A204.1 (cell line): ENCODE measurements around the gene LARGE1.

Experiments used
- FAIRE-seq: peaks from 2 replicates; lab custom pipeline; 2012; peaks lifted over from hg19 to GRCh38; lab: Jason Lieb, UNC

Gene LARGE1

DNA sequence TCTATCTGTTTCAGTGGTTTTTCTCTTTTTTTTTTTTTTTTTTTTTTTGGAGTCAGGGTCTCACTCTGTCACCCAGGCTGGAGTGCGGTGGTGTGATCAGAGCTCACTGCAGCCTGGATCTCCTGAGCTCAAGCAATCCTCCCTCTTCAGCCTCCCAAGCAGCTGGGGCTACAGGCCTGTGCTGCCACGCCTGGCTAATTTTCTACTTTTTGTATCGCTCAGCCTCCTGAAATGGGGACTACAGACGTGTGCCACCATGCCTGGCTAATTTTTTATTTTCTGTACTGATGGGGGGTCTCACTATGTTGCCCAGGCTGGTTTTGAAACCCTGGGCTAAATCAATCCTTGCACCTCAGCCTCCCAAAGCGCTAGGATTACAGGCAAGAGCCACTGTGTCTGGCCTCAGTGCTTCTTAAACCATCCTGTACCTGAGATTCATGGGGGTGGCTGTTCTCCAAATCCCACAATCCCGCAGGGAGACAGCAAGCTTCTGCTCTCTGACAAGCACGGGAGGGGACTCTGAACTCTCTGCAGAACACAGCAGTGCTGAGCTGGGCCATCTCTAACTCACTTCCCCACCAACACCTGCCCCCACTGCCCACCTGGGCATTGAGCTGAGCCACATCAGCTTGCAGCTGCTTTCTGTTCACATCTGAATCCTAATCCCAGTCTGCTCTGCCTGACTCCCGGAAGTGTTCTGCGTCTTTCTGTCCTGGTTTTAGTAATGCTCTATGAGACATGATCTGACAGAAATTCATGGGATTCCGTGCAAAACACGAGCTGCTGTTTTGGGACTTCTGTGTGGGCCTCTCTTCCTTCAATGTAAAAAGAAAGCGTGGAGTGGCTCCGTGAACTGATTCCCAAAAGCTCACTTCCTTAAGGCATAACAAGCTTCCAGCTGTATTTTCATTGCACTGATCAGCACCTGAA lies 400.0 kb downstream of the LARGE1 start:
- FAIRE-seq, result no peak

DNA sequence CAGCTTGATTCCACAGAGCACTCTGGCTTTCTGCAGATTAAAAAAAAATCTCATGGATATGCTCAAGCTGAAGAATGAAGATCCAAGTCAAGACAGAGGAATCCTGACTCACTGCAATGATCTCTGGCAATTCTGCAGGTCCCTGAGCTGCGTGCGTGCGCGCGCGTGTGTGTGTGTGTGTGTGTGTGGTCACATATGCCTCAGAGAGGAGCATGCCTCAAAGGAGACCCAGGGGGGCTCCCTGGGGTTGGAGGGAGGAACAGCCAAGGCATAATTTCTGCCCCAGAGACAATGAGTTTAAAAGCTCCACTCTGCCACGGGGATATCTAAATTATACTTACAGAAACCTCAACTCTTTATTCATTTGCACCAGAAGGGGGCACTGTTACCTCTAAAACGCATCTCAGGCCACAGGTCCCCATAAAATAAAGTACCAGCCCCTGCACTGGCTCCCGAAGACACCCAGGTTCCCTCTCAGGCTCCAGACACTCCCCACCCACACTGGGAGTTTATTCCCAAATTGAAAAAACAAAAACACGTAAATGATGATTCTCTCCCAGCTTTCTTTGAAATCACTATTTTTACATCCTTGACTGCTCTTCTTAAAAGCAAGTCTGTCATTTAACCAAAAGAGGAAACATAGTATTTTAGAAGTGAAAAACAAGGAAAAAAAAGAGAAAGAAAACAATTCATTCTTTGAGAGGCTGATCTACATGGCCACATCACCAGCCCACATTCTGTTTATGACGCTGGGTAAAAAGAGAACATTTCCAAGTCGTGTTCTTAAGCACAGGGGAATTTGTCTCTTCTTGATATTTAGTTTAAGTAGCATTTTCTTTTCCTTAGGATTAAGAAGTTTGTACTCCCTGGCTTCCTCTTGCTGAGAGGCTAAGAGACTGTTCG lies 401.0 kb downstream of the LARGE1 start:
- FAIRE-seq, result no peak

DNA sequence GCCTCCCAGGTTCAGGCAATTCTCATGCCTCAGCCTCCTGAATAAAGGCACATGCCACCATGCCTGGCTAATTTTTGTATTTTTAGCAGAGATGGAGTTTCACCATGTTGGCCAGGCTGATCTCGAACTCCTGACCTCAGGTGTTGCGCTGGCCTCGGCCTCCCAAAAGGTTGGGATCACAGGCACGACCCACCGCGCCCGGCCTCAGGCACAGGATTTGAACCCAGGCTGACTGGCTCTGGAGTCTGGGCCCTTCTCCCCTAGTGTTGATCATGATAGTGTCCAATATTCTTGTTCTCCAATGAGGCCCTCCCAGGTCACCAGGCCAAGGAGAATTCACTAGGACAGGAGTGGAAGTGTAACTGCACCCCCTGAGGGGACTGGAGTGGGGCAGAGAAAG lies 401.9 kb downstream of the LARGE1 start:
- FAIRE-seq, result no peak

DNA sequence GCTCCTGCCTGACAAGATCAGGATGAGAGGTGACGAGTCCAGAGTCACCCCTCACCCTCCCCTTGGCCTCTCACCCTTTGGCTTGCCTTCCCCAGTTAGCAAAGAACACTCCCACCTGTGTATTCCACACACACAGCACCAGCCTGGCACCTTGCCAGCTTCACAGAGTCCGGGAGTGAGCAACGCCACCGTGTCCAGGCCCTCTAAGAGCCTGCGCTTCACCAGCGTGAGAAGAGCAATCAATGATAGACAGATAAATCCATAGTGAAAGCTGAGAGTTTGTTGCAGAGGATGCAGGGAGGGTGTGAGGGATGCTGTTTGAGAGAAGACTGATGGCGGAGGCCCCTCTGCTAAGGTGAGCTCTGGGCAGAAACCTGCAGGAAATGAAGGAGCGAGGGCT lies 404.5 kb downstream of the LARGE1 start:
- FAIRE-seq, result no peak

DNA sequence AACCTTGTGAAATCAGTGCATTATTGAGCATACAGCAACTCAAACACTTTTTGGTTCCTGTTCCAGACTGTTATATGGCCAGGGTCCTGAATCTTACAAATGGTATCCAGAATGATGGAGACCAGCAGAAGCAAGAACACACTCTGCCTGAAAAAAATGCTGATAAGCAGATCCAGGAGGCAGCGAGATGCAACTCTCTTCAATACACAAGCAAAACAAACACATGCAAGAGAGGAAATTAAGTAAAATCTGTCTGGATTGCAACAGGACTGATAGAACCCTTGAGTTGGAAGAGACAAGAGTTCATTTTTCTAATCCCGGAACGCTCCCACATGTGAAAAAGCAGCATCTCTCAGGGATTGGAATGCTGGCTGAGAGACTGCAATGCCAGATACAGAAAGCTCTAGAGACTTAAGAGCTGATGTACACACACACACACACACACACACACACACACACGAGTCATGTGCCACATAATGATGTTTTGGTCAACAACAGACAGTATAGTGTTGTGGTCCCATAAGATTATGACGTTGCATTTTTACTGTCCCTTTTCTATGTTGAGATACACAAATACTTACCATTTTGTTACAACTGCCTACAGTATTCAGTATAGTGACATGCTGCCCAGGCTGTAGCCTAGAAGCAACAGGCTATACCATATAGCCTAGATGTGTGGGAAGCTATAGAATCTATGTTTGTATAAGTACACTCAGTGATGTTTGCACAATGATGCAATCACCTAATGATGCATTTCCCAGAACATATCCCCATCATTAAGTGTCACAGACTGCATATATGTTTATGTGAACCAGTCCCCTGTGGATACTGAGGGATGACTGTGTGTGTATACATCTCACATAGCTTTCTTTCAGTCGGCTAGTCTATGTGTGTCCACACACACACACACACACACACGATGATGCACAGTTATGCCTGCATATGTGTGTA lies 406.6 kb downstream of the LARGE1 start:
- FAIRE-seq, result no peak

DNA sequence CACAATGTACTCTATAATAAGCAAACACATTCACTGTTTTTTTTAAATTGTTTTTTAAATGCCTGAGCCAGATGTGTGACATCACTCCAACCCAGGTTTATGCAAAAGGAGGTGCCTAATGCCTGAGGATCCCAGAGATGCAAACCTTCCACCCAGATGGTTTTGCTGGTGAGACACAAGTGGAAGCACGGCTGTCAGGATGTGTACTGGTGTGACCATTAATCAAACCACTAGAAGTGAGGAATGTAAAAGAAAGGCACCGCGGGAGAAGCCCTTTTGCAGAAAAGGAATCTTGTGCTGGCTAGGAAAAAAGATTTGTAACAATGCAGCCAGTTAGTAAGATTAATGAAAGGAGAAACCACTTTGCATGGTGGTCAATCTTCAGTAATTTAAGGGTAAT lies 407.4 kb downstream of the LARGE1 start:
- no peak for FAIRE-seq

DNA sequence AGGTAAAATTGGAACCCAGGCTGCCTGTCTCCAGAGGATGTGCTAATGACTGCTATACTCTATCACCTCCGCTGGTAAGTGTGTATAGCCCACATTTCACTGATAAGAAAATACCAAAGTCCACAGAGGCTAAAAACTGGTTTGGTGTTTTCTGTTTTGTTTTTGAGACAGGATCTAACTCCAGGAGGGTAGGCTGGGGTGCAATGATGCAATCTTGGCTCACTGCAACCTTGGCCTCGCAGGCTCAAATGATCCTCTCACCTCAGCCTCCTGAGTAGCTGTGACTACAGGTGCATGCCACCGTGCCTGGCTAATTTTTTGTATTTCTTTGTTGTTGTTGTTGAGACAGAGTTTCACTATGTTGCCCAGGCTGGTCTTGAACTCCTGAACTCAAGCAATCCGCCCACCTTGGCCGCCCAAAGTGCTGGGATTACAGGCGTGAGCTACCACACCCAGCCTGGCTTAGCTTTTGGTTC lies 409.8 kb downstream of the LARGE1 start:
- FAIRE-seq, result no peak

DNA sequence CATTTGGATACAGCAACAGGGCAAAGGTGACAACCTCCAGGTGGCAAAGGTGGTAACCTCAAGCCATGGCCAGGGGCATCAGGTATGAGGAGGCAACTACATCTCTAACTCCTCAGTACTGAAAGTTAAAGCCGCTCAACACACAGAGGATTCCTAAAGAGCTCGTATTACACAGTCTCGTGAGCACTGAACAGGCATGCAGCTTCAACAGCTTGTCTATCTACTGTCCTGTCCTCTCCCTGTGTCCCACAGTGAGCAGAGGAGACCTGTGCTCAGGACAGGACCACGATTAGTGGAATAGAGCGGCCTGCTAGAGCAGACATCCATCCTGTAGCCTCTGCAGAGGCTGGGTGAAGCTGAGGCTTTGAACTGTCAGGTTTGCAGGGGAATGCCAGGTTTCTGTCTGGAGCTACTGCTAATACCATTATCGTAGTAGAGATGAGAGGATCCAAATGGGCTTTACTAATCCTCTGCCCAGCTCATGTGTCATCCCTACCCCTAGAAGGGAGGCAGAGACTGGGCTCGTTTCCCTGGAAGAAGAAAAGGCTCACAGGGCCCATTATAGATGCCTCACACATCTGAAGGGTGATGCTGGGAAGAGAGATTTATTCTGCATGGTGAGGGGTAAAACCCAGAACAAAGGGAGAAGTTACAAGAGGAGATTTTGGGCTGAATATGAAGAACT lies 415.2 kb downstream of the LARGE1 start:
- FAIRE-seq, result no peak

DNA sequence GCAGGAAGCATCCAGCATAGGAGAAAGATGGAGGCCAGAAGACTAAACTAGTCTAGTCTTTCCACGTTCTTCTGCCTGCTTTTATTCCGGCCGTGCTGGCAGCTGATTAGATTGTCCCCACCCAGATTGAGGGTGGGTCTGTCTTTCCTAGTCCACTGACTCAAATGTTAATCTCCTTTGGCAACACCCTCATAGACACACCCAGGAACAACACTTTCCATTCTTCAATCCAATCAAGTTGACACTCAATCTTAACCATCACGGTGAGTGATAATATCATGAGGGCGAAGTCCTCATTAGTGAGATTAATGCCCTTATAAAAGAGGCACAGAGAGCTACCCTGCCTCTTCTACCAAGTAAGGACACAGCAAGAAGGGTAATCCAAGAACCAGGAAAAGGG lies 424.2 kb downstream of the LARGE1 start:
- no peak for FAIRE-seq

DNA sequence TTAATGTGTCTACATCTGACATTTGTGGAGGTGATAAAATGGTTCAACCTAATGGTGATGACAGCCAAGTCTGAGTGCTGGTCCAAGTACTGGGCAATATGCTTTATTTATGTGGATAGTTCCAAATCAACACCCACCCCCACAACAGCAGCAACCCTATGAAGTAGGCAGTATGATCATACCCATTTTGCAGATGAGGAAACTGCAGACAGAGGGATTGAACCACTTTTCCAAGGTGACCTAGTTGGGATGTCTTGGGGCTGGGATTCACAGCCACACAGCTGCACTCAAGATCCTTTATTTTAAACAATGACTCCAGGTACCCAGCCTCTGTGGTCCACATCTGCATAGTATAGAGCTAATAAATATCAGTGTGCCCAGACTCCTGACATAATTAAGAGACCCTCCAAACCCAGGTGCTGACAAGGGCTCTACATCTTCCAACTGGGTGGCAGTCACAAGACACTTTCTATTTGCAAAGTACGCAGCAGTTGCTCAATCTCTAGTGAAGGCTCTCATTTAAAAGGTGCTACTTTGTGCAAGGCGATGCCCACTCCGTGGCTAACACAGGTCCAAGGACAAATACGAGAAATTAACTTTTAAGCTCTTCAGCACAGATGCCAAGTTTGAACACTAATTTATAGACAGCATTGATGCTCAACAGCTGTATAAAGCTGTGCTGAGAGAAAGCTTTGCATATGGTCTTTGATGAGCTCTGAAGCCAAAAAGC lies 426.6 kb downstream of the LARGE1 start:
- FAIRE-seq, result no peak

DNA sequence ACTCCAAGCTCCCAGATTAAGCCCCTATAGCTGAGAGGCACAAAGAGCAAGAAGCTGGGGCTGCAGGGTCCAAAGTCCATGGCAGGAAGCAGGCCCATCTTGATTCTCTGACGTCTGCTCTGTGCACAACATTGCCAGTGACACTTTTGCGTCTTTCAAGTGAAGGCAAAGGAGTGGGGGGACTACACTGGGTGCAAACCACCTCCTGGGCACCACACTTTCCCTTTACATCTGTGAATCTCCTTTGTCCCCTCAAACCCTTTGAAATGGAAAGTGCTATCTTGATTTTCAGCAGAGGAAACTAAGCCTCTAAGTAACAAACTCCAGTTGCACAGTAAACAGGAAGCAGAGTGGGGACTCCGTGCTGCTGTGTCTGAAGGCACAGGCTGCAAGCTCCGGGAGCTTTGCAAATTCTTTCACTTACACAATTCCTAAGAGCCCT lies 428.0 kb downstream of the LARGE1 start:
- FAIRE-seq, result no peak

DNA sequence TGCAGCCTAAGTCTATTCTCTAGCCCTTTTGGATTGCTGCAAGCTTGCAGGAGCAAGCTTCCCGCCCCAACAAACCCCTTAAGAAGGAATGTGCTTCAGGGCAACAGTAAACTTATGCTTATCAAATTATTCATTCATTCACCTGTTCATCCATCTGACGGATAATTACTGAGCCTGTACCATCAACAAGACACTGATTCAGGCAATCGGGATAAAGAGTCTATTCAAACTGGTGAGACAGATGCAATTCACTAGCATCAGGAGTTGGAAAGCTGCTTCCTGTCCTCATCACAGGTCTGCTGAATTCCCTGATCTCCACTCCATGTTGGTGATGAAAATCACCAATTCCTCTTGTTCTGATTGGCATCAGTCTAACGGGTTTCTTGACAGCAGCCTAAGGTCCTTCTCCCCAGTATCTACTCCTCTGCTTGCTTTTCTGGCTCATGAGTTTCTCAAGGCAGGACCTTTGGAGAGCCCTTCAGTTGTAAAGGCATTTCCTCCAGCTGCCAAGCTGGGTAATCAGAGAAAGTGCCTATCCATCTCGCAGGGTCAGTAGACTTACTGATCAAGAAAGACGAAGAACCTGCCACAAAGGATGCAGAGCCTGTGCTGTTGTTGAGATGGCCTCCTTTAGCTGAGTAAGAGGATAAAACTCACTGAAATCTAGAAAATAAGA lies 433.1 kb downstream of the LARGE1 start:
- FAIRE-seq, result no peak

DNA sequence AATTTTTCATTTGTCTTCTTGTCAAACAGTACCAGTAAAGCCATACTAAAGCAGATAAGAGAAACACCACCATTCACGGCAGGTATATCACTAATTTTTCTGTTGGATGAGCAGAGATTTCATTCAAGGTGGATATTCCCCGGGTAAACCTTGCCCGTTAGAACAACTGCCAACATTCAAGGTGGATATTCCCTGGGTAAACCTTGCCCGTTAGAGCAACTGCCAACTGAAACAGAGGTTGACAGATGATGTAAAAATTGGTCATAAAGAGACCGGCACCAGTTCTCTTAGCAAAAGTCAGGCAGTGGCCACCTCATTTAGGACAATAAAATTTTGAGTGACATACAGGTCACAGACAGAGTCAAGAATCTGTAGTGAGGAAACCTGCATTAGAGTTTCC lies 438.7 kb downstream of the LARGE1 start:
- no peak for FAIRE-seq

DNA sequence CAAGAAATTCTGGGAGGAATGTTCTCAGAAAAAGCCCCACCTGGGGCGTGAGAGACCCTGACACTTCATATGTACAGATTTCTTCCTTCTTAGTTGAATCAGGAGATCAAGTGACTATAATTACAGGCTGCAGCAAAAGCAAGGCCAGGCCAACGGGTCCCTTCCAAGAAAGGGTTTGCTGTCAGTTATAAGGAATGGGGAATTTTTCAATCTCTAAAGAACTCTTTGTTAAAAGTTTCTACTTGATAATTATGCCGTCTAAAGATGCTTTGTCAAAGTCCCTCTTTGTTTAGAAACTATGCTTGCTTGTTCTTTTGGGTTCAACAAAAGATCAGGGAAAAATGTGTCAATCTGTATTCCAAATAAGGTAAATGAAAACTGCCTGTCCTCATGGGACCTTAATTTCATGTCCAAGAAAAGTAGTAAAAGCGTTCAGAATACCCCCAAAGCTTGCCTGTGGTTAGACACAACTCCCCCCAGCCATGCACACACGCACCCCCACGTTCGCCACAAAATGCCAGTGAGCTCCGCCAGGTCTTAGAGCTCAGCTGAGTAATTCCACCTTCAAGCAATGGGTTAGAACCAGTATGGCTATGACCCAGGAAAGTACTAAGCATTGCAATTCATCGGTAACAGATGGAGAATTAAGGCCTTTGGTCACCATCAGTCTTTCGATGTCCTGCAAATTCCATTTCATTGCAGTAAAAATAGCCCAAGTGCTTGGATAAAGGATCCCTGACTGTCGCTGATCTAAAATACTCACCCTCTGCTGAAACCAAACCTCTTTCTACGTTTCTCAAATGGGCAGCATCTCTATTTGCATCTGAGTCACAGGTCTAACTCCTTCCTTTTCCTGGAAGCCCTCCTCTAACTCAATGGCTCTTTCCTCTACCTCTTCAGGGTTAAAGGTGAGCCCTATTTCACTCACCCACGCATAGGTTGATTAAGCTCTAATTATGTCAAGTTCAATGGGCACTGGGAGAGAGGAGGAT lies 442.9 kb downstream of the LARGE1 start:
- FAIRE-seq, result no peak

DNA sequence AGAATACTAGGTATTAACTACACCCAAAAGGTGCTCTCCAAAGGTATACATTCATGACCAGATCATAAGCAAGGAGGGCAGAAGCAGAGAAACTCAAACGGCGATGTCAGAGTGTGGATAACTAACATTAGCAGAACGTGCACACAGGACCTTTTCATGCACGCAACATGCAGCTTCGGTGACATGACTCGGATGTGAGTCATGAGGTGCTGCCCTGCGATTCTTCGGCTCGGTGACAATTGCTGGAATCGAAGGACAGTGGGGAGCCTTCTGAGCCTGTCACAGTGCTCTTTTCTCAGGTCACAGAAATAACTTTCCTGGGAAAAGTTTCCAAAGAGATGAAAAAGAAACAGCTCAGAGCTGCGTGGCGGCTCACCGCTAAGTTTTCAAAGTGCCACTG lies 443.6 kb downstream of the LARGE1 start:
- FAIRE-seq, result no peak

DNA sequence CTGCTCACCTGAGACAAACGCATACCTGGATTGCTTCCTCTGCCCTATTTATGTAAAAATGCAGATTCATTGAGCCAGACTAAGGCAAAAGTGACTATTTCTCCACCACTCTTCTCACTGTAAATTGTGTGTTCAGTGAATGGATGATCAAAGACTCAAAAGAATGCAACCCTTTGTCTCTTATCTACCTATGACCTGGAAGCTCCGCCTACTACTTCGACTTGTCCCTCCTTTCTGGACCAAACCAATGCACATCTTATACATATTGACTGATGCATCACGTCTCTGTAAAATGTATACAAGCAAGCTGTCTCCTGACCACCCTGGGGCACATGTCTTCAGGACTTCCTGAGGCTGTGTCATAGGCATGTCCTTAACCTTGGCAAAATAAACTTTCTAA lies 444.1 kb downstream of the LARGE1 start:
- FAIRE-seq, result no peak

DNA sequence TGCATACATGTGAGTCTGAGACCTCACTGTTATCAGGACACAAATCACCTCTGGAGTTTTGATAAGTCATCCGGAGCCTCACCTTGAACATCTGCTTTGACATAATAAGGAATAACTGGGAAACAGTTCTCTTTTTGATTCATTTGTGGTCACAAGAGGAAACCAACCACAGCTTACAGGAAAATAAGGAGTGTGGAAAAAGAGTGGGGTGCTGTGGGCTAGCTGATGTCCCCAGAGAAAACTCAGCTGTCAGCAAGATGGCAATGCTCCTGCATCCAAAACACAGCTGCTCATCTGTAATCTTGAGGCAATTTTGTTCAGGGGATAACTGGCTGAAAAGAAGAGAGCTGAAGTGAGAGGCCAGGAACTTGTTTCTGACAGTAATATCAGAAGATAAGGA lies 445.7 kb downstream of the LARGE1 start:
- no peak for FAIRE-seq

DNA sequence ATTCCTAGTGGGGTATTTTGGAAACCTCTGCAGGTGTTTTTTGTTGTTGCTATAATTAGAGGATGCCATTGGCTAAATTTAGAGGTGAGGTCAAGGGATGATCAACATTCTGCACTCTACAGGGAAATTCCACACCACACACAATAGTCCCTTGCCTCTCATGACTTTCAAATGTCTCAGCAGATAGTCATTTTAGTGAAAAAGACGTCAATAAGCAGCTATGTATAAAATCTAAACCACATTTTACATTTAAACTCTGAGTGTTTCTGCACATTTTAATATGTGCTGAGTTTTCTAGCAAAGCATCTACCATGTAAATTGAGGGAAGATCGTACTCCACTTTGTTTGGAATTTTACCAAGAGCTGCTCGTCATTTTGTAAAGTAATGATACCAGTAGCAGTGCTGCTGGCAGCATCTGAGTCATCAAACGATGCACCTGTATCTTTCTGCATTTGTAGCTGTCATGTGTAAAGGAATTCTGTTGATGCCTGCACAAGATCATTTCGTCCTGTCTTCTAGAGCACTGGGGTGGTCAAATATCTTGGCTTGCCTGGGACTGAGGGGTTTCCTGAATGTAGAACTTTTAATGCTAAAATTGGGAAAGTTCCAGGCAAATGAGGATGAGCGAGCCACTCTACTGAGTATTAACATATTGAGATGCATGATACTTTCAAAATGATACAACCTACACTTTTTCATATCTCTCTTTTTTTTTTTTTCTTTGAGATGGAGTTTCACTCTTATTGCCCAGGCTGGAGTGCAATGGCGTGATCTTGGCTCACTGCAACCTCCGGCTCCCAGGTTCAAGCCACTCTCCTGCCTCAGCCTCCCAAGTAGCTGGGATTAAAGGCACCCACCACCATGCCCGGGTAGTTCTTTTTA lies 447.6 kb downstream of the LARGE1 start:
- no peak for FAIRE-seq
